Measurements from ENCODE around the gene GLT6D1.

DNA sequence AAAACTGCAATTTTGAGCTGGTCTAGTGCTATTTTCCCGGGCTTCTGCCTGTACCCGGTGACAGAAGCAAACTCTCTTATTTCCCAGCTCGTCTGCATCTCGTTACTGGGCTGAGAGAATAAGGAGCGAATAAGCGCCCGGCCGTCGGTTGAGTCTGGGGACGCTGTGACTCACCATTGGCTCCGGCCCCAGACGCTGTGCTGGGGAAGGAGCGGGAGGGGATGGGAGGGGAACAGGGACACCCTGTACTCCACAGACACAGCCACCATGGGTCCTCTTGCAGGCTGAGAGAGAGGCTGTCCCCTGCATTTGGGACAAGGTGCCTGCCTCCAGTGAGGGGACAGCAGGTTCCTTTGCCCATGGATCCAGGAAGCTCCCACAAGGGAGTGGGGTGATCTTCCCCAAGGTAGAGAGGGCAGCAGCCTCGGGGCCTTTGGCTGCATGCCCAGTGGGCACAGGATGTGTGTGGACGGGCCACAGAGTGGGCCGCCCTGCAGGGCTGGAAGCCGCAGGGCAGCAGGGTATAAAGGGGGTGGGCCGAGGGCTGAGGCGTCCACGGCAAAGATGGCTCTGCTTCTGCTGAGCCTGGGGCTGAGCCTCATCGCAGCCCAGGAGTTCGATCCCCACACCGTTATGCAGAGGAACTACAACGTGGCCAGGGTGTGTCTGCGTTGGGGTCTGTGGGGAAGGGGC is 23.6 kb upstream of the GLT6D1 start, which contains the start of gene LCN9:
- no peak for TF ChIP-seq POLR2A (IDR thresholded peaks at IDR 0.05)
- TF ChIP-seq, protein P1, sequence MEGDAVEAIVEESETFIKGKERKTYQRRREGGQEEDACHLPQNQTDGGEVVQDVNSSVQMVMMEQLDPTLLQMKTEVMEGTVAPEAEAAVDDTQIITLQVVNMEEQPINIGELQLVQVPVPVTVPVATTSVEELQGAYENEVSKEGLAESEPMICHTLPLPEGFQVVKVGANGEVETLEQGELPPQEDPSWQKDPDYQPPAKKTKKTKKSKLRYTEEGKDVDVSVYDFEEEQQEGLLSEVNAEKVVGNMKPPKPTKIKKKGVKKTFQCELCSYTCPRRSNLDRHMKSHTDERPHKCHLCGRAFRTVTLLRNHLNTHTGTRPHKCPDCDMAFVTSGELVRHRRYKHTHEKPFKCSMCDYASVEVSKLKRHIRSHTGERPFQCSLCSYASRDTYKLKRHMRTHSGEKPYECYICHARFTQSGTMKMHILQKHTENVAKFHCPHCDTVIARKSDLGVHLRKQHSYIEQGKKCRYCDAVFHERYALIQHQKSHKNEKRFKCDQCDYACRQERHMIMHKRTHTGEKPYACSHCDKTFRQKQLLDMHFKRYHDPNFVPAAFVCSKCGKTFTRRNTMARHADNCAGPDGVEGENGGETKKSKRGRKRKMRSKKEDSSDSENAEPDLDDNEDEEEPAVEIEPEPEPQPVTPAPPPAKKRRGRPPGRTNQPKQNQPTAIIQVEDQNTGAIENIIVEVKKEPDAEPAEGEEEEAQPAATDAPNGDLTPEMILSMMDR (IDR thresholded peaks at IDR 0.05), result no peak

Measured in testis (tissue), 2 donors.